Stimulated activated CD8-positive, alpha-beta memory T cell treated with anti-CD3 and anti-CD28 coated beads, Interleukin-12 subunit alpha, Interleukin-12 subunit beta, amount 100 ng/mL, for 24 hours (primary cell): Measurements from ENCODE around the gene METTL1.
"Not testable (repeated sequence)": the region's sequence is repeated elsewhere in the genome, so short reads cannot be mapped to it uniquely, and the experiment has no call there.

Experiments used
- DNase-seq: peaks from one replicate; pipeline ENCODE4 v3.0.0-alpha.2; 2020; ENCODE audit errors: extremely low read depth

Gene METTL1

DNA sequence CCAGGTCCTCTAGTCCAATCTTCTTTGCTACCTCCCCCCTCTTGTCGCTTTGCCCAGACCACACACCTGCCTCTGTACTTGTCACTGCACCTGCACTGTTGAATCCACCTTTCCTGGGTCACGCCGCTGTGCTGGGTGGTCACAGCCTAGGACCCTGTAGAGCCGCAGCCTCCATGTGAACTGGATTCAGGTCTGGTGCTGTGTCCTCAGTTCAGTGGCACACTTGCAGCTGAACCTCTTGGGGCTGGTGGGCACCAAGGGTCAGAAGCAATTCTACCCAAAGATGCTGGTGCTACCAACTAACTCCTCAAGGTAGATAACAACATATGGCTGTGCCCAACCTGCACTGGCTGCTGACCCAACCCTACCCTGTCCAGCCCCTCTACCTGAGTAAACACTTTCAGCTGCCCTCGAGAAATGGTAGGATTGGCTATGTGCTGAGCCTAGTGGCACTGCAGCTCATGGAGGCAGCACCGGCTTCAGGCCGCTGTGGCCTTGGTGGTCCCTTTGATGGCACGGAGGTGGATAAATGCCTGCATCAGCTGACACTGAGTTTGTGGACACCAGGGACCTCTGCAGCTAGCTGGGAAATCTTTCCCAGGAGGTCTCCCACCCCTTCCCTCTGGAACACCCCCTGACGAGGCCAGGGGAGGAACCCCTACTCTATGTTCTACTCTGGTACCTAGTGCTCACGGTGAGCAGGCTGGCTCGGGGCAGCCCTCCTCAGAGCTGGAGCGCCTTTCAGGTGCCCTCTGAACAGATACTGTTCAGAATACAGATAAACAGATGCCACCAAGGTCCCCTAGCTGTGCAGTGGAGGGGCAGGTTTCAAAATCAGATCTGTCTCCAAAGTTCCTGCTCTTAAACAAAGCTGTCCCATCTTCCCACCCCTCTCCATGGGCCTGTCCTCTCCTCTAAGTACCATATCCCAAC lies 47.6 kb downstream of the METTL1 start:
- no peak for DNase-seq

DNA sequence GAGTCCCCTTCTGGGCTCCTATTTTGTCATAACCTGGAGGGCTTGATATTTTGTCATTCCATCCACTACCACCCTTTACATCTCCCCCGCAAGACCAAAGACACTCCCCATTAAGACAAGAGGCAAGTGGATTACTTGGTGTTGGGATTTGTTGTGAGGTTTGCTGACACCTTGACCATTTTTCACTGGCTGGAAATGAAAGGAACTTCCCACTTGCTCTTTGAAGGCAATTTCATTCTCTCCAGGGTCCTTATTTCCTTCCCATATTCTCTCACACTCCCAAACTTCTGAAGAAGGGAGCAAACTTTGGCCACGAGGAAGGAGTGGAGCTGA lies 48.3 kb downstream of the METTL1 start:
- DNase-seq: no peak

DNA sequence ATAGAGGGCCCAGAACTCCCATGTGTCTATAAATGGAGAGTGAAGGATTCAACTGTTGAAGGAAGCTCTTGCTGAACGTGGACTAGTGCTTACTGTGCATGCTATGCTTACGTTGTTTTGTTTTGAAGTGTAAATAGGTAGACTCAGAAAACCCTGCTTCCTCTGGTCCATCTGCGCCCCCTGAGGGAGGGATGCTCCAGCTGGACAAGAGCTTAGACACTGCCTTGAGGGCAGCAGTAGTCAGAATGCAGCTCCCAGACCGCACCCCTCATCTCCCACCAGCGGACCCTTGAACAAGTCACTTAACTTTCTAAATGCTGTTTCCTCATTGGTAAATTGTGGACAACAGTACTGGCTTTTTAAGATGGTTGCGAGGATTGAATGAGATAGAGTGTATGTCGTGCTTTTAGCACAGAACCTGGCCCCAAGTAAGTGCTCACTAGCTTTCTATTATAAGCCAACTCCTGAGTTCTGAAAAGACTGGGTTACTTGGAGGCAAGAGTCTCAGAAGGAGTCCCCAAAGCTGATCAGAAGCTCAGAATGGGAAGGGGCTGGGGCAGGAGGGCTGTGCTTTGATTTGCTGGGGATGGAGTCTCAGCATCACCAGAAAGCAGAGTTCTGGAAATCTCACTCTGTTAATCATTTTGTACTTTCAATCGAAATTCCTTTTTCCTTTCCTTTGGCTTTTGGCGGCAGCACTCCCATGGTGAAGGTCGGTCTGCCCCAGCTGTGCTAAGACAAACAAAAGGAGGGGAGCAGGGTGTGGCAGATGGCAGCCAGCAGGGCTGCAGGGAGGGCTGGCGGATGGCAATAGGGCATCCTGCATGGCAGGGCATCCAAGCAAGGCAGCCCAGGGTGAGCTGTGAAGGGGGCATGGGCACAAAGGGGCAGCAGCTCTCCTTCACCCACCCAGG lies 48.9 kb downstream of the METTL1 start:
- DNase-seq: no peak

DNA sequence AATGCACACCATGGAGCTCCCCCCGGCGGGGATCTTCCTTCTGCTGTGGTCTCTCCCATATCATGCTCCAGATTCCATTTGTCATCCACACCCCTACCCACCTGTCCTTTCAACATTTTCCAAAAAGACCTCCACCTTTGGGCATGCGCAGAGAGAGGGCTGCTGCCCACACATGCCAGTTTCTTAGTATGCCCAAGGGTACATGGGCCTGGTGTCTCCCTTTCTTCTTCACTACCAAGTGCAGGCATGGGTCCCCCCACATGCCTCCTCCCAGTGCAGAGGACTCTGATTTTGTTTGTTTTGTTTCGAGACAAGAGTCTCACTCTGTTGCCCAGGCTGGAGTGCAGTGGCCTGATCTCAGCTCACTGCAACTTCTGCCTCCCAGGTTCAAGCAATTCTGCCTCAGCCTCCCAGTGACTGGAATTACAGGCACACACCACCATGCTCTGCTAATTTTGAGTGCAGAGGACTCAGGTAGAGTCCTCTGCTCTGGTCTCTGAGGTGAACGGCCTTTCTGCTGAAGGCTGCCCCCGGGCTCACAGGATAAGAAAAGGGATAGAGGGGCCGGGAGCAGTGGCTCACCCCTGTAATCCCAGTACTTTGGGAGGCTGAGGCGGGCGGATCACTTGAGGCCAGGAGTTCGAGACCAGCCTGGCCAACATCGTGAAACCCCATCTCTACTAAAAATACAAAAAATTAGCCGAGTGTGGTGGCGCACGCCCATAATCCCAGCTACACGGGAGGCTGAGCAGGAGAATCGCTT lies 49.9 kb downstream of the METTL1 start:
- not testable (repeated sequence) for DNase-seq

DNA sequence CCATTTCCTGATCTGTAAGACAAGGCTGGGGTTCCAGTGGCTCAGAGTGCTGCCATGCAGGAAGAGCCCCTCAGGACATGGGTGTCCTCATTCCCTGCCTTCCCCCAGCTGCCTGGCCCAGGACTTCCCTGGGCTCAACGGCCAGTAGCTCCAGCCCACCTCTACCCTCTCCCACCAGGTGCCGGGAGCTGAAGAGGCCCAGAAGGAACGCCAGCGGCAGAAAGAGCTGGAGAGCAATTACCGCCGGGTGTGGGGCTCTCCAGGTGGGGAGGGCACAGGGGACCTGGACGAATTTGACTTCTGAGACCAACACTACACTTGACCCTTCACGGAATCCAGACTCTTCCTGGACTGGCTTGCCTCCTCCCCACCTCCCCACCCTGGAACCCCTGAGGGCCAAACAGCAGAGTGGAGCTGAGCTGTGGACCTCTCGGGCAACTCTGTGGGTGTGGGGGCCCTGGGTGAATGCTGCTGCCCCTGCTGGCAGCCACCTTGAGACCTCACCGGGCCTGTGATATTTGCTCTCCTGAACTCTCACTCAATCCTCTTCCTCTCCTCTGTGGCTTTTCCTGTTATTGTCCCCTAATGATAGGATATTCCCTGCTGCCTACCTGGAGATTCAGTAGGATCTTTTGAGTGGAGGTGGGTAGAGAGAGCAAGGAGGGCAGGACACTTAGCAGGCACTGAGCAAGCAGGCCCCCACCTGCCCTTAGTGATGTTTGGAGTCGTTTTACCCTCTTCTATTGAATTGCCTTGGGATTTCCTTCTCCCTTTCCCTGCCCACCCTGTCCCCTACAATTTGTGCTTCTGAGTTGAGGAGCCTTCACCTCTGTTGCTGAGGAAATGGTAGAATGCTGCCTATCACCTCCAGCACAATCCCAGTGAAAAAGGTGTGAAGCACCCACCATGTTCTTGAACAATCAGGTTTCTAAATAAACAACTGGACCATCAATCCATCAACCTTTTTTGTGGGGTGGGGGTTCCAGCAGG lies 51.0 kb downstream of the METTL1 start:
- no peak for DNase-seq

DNA sequence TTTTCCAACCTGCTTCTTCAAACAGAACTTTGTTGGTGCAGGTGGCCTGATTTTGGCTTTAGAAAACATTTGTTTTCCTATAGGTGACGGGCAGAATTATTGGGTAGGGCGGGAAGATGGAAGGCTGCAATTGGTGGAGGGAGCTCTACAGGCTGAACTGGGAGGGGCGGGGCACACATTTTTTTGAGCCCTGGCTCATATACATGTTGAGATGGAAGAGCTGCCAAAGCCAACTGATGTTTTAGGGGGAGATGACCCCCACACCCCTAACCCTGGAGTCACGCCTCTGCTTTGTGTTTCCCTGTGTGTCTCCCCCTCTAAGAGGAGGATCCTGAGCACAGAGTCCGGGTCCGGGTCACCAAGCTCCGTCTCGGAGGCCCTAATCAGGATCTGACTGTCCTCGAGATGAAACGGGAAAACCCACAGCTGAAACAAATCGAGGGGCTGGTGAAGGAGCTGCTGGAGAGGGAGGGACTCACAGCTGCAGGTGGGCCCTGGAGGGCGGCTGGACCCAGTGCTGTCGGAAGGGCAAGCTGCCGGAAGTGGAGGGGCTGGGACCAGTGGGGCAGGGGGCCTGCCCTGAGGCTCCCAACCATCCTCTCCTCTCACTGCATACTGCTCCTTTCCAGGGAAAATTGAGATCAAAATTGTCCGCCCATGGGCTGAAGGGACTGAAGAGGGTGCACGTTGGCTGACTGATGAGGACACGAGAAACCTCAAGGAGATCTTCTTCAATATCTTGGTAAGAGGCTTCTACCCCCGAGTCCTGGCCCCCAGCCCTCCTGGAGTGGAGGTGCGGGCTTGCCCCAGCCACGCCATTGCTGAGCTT lies 51.9 kb downstream of the METTL1 start:
- no peak for DNase-seq

DNA sequence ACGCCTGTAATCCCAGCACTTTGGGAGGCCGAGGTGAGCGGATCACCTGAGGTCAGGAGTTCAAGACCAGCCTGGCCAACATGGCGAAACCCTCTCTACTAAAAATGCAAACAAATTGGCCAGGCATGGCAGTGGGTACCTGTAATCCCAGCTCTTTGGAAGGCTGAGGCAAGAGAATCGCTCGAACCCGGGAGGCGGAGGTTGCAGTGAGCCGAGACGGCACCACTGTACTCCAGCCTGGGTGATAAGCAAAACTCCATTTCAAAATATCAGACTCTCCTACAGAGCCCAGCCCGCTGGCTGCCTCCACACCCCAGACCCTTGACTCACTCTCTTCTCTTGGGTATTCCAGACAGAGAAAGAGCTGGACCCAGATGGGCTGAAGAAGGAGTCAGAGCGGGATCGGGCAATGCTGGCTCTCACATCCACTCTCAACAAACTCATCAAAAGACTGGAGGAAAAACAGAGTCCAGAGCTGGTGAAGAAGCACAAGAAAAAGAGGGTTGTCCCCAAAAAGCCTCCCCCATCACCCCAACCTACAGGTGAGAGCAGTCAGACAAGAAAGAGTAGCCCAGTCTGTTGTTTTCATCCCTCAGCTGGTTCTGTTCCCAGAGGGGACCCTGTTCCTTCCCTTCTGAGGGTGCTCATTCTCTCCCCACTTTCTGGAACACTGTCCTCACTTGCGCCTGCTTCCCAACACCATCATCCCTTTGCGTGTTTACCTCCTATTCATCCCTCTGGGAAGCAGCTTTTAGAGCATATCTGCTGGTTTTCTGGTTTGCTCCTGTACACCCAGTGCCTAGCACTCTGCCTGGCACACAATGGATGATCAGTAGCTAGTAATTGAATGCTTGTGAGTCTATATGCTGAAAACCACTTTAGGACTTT lies 53.0 kb downstream of the METTL1 start:
- DNase-seq: no peak
